Colonic mucosa (tissue), 4 donors: Measurements from ENCODE around the gene SEMA5A. TPM values are rescaled to one million over a fixed set of nuclear protein-coding genes. Genes with fewer than 3 reads are reported as not detected.

Source experiments
- DNase-seq: peaks from one replicate; pipeline ENCODE4 v3.0.0-alpha.2; 2020
- H3K27ac ChIP-seq: fragments of 200-600 bp; one replicate; pipeline ENCODE4 v1.8.0; 2021
- H3K27me3 ChIP-seq: fragments of 200-600 bp; one replicate; pipeline ENCODE4 v1.8.0; 2021
- H3K36me3 ChIP-seq: fragments of 200-600 bp; one replicate; pipeline ENCODE4 v1.8.0; 2021
- H3K4me1 ChIP-seq: fragments of 200-600 bp; one replicate; pipeline ENCODE4 v1.8.0; 2021; ENCODE audit warnings: mild to moderate bottlenecking
- H3K4me3 ChIP-seq: fragments of 200-600 bp; one replicate; pipeline ENCODE4 v1.8.0; 2021
- H3K9ac ChIP-seq, 2 donors: one replicate each; pipeline ENCODE4 v1.7.0; 2013; ENCODE audit warnings: control low read depth in 2 of 2, low read depth in 2 of 2, low read length in 2 of 2
- H3K9me3 ChIP-seq: fragments of 200-600 bp; one replicate; pipeline ENCODE4 v1.8.0; 2021
- intact Hi-C: fragments of 100-400 bp; cut with DNase I; formaldehyde crosslinking; loops from one replicate; pipeline ENCODE4 v1.14.1; 2022
- total RNA-seq, 2 donors: library from RNA; stranded (reverse); fragmentation: NEBNext Ultra II Directional in 1 of 2; extraction: Animal tissue kit (Norgen Biotek cat#: 25700) in 1 of 2; gene quantifications; one replicate each; pipeline ENCODE4 v1.2.1, GENCODE V29; 2021
- TF ChIP-seq, protein P1 (sequence below): fragments of 200-600 bp; IDR thresholded peaks from one replicate; pipeline ENCODE4 v1.8.0; 2022; ENCODE audit warnings: antibody characterized with exemption, mild to moderate bottlenecking
- donor health status: healthy.
- donor health status: DM: no; HTN: no; CAD: no.
- donor health status: DM: no; HTN: no; CAD: no.

The SEMA5A gene
- total RNA-seq, 2 donors from 2014 or later = 23.3 to 32.7 TPM

DNA sequence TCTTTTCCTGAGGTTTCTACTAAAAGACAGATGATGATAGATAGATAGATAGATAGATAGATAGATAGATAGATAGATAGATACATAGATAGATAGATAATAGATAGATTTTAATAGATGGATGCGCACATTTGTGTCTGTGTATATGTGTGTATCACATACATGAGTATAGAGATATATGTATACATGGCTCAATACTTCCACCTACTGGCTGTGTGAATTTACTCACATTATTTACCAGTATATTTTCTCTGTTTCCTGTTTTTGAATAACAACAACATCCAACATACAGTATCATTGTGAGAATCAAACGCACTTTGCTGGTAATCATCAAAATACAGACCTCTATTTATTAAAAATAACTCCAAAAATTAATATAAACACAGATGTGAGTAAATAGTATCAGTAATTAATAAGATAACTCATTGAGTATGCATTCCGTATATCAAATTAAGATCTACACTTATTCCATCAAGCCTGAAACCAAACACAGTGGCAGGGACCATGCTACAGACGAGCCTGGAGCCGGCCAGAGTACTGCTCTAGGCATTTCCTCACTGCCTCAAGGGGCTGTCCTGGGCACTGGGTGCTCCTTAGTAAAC, 338.0 kb downstream of the SEMA5A start:
- TF ChIP-seq, protein P1, sequence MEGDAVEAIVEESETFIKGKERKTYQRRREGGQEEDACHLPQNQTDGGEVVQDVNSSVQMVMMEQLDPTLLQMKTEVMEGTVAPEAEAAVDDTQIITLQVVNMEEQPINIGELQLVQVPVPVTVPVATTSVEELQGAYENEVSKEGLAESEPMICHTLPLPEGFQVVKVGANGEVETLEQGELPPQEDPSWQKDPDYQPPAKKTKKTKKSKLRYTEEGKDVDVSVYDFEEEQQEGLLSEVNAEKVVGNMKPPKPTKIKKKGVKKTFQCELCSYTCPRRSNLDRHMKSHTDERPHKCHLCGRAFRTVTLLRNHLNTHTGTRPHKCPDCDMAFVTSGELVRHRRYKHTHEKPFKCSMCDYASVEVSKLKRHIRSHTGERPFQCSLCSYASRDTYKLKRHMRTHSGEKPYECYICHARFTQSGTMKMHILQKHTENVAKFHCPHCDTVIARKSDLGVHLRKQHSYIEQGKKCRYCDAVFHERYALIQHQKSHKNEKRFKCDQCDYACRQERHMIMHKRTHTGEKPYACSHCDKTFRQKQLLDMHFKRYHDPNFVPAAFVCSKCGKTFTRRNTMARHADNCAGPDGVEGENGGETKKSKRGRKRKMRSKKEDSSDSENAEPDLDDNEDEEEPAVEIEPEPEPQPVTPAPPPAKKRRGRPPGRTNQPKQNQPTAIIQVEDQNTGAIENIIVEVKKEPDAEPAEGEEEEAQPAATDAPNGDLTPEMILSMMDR = peak; percentile 35
- intact Hi-C loops = loop anchor here (10.0 kb wide), 1 partner anchor 343 kb away; no protein-coding TSS in a partner anchor

DNA sequence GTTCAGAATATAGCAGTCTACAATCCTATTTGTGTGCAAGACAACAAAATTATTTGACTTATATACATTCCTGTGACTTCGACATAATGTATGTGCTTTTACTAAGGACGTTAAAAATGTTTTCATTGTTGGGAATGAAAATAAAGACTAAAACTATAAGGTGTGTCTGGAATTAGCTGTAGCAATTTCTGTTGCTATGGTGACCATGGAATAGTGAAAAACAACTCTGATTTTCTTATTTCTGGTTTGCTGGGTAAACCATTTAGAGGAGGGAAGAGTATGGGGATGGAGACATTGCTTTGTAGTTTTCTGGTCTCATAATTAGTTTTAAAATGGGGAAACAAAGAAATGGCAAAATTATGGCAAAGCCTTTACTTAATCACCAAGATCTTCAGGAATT, 343.2 kb downstream of the SEMA5A start:
- Histone ChIP-seq H3K36me3 (no peaks in the 10 kb centered on the region), H3K4me3 (no peak overlapping the region), H3K9ac (no peak overlapping the region), H3K27ac (no peak overlapping the region), H3K4me1 (no peaks in the 10 kb centered on the region), H3K27me3 (no peaks in the 10 kb centered on the region), H3K9me3 (no peaks in the 10 kb centered on the region)
- TF ChIP-seq, protein P1 = no peak
- no peak for DNase-seq
- intact Hi-C loops = loop anchor here (10.0 kb wide), 1 partner anchor 338 kb away; no protein-coding TSS in a partner anchor

More for the DNA sequence above, 338.0 kb downstream of the SEMA5A start:
- H3K9ac ChIP-seq = no peak overlapping the region
- no peaks in the 10 kb centered on the region for H3K4me1 ChIP-seq
- H3K9me3 ChIP-seq = no peaks in the 10 kb centered on the region
- no peak overlapping the region for H3K4me3 ChIP-seq
- no peak for DNase-seq
- no peaks in the 10 kb centered on the region for H3K27me3 ChIP-seq
- H3K36me3 ChIP-seq = no peaks in the 10 kb centered on the region
- H3K27ac ChIP-seq = no peak overlapping the region

DNA sequence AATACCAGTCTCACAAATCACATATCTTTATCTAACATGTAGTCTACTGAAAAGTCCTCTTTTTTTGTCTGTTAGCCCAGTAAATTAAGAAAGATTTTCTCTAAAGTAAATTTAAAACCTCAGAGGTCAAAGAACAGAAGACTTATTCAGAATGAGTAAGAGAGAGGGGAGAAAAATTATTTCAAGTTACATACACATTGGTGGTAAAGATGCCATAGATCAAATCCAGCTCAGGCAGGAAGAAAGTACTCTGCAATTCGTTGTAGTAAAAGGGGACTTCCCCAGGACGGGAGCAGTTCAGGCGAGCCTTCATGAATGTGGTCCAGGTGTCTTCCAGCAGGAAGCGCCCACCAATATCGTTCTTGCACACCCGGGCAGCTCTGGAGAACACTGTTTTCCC, 344.1 kb downstream of the SEMA5A start:
- intact Hi-C loops = loop anchor here (10.0 kb wide), 1 partner anchor 337 kb away; no protein-coding TSS in a partner anchor
- no peaks in the 10 kb centered on the region for H3K9me3 ChIP-seq
- no peaks in the 10 kb centered on the region for H3K4me1 ChIP-seq
- no peaks in the 10 kb centered on the region for H3K36me3 ChIP-seq
- no peak overlapping the region for H3K27ac ChIP-seq
- no peak overlapping the region for H3K4me3 ChIP-seq
- TF ChIP-seq, protein P1 = no peak
- H3K27me3 ChIP-seq = no peaks in the 10 kb centered on the region
- DNase-seq = no peak
- no peak overlapping the region for H3K9ac ChIP-seq

DNA sequence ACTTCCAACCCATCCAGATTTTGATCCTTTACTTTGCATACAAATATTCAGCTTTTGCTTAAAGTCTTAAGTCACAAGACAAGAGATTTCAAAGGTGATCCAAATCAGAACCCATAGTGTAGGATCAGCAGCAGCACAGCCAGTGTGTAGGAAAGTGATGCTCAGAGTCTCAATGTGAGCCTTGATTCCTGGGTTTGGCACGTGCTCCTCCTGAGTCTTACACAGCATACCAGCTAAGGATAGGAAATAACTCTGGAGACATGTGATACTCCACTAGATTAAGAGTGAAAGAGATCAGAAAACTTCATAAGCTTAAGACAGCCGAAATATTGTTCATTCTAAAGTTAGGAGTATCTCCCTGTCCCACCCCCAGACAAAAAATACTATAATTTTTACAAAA, 344.9 kb downstream of the SEMA5A start:
- no peak for DNase-seq
- intact Hi-C loops = loop anchor here (10.0 kb wide), 1 partner anchor 336 kb away; no protein-coding TSS in a partner anchor
- TF ChIP-seq, protein P1 = no peak
- no peaks in the 10 kb centered on the region for H3K9me3 ChIP-seq
- H3K27me3 ChIP-seq = no peaks in the 10 kb centered on the region
- no peaks in the 10 kb centered on the region for H3K36me3 ChIP-seq
- no peaks in the 10 kb centered on the region for H3K4me1 ChIP-seq
- no peak overlapping the region for H3K9ac ChIP-seq
- no peak overlapping the region for H3K4me3 ChIP-seq
- no peak overlapping the region for H3K27ac ChIP-seq

DNA sequence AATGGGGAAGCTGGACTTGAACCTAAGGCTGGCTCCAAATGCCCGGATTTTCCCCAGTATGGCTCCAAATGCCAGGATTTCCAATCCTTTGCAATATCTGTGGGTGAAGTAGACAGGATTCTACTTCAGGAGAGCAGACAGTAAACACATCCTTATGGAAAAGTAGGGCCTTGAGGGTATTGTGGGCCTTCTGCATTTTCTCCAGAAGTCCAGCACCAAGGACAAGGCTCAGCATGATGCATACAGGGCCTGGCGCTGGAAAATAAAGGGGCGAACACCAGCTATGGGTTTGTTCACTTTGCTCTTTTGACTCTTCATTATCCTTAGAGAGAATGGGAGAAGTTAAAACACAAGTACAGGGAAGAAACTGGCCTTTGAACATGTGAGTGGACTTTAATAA, 347.5 kb downstream of the SEMA5A start:
- no peaks in the 10 kb centered on the region for H3K36me3 ChIP-seq
- H3K9me3 ChIP-seq = no peaks in the 10 kb centered on the region
- no peak overlapping the region for H3K9ac ChIP-seq
- TF ChIP-seq, protein P1 = no peak
- H3K27me3 ChIP-seq = no peaks in the 10 kb centered on the region
- DNase-seq = no peak
- H3K4me1 ChIP-seq = no peaks in the 10 kb centered on the region
- intact Hi-C loops = no loop called here
- no peak overlapping the region for H3K4me3 ChIP-seq
- H3K27ac ChIP-seq = no peak overlapping the region
